ENCODE data around the gene OBP2A. TPM values are rescaled to one million over a fixed set of nuclear protein-coding genes. Genes with fewer than 3 reads are reported as not detected.

The OBP2A gene
- total and polyA plus RNA-seq, 10 of the 15 experiments (the other 5 are each of a cell fraction or from before 2014, with no cell fraction given): not detected

GRCh38 chr9:135502873-135503321, 43.0 kb upstream of the OBP2A start (continued):
- TF ChIP-seq, protein P1, sequence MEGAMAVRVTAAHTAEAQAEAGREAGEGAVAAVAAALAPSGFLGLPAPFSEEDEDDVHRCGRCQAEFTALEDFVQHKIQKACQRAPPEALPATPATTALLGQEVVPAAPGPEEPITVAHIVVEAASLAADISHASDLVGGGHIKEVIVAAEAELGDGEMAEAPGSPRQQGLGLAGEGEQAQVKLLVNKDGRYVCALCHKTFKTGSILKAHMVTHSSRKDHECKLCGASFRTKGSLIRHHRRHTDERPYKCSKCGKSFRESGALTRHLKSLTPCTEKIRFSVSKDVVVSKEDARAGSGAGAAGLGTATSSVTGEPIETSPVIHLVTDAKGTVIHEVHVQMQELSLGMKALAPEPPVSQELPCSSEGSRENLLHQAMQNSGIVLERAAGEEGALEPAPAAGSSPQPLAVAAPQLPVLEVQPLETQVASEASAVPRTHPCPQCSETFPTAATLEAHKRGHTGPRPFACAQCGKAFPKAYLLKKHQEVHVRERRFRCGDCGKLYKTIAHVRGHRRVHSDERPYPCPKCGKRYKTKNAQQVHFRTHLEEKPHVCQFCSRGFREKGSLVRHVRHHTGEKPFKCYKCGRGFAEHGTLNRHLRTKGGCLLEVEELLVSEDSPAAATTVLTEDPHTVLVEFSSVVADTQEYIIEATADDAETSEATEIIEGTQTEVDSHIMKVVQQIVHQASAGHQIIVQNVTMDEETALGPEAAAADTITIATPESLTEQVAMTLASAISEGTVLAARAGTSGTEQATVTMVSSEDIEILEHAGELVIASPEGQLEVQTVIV (IDR thresholded peaks at IDR 0.05; ENCODE audit: borderline replicate concordance, partially characterized antibody): no peak
- TF ChIP-seq BRCA1 (IDR thresholded peaks at IDR 0.05; ENCODE audit: low read depth, low read length) (no peak), IKZF1 (conservative IDR thresholded peaks at IDR 0.05) (no peak), KDM1A (IDR thresholded peaks at IDR 0.05; ENCODE audit: borderline replicate concordance) (no peak), SIX5 (IDR thresholded peaks at IDR 0.05; ENCODE audit: low read depth, low read length, severe bottlenecking) (no peak), NFYB (IDR thresholded peaks at IDR 0.05; ENCODE audit: insufficient read depth, low read depth, low read length) (no peak), POLR2AphosphoS2 (IDR thresholded peaks at IDR 0.05; ENCODE audit: low read depth, low read length) (no peak), TARDBP (IDR thresholded peaks at IDR 0.05; ENCODE audit: borderline replicate concordance) (no peak)
- TF ChIP-seq, protein P2, sequence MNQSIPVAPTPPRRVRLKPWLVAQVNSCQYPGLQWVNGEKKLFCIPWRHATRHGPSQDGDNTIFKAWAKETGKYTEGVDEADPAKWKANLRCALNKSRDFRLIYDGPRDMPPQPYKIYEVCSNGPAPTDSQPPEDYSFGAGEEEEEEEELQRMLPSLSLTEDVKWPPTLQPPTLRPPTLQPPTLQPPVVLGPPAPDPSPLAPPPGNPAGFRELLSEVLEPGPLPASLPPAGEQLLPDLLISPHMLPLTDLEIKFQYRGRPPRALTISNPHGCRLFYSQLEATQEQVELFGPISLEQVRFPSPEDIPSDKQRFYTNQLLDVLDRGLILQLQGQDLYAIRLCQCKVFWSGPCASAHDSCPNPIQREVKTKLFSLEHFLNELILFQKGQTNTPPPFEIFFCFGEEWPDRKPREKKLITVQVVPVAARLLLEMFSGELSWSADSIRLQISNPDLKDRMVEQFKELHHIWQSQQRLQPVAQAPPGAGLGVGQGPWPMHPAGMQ (IDR thresholded peaks at IDR 0.05; ENCODE audit: borderline replicate concordance): no peak

Measured in GM12878 (cell line).